Uterus (tissue), 4 donors: ENCODE measurements around the gene CHRM3. TPM values are rescaled to one million over a fixed set of nuclear protein-coding genes. Genes with fewer than 3 reads are reported as not detected.

Experiments
- DNase-seq, 2 donors: peaks; one replicate each; pipeline ENCODE4 v3.0.0-alpha.2; 2019 to 2020
- H3K27ac ChIP-seq, 2 donors: fragments of 200-600 bp; sonication (generic); 1 replicate in 1 of 2; 2 replicates in 1 of 2; pipeline ENCODE4 v1.5.1; 2016 to 2018
- H3K27me3 ChIP-seq, 2 donors: fragments of 200-600 bp; sonication (generic); one replicate each; pipeline ENCODE4 v1.5.1; 2018 to 2019; ENCODE audit warnings: control low read depth in 1 of 2
- H3K36me3 ChIP-seq, 2 donors: fragments of 200-600 bp; sonication (generic); one replicate each; pipeline ENCODE4 v1.5.1; 2019; ENCODE audit warnings: control low read depth in 1 of 2
- H3K4me1 ChIP-seq, 2 donors: fragments of 200-600 bp; sonication (generic); one replicate each; pipeline ENCODE4 v1.5.1; 2018 to 2019; ENCODE audit warnings: control low read depth in 1 of 2
- H3K4me3 ChIP-seq, 2 donors: fragments of 200-600 bp; sonication (generic); 1 replicate in 1 of 2; 2 replicates in 1 of 2; pipeline ENCODE4 v1.5.1; 2018 to 2019; ENCODE audit warnings: mild to moderate bottlenecking in 1 of 2
- H3K9me3 ChIP-seq, 2 donors: fragments of 200-600 bp; sonication (generic); one replicate each; pipeline ENCODE4 v1.5.1; 2019; ENCODE audit warnings: control low read depth in 1 of 2
- CTCF ChIP-seq, 4 experiments: fragments of 200-600 bp in 2 of 4; fragments of 450-650 bp in 2 of 4; sonication (generic) in 2 of 4; IDR thresholded peaks; one replicate each; pipeline ENCODE4 v1.5.1; 2016 to 2019; ENCODE audit warnings: antibody characterized with exemption in 4 of 4, mild to moderate bottlenecking in 2 of 4, moderate library complexity in 1 of 4
- POLR2A ChIP-seq, 2 donors: fragments of 450-650 bp; IDR thresholded peaks; one replicate each; pipeline ENCODE4 v1.6.1; 2016; ENCODE audit warnings: antibody characterized with exemption in 2 of 2, mild to moderate bottlenecking in 1 of 2, moderate library complexity in 1 of 2
- intact Hi-C: fragments of 100-400 bp; cut with DNase I; formaldehyde crosslinking; loops from one replicate; pipeline ENCODE4 v1.15.1; 2023; ENCODE audit warnings: low total_unique reads
- total RNA-seq, 4 donors: library from RNA; depleted of rRNA in 3 of 4; stranded (reverse); fragments of >200 nt in 3 of 4; gene quantifications; one replicate each; pipeline versions ENCODE4 v1.1.0 to v1.2.4, GENCODE V29; 2014 to 2023
- donor health status: DM: yes; HTN: yes; CAD: no.

The CHRM3 gene
- total RNA-seq, 4 donors from 2014 or later = 8.3 to 47.1 (median 15.7) TPM

DNA sequence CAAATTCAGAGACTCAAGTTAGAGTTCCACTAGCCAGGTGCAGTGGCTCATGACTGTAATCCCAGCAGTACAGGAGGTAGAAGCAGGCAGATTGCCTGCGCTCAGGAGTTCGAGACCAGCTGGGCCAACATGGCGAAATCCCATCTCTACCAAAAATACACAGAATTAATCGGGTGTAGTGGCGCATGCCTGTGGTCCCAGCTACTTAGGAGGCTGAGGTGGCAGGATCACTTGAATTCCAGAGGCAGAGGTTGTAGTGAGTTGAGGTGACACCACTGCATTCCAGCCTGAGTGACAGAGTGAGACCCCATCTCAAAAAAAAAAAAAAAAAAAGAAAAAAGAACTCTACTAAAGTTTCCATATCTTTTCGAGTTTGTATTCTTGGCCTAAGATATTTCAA is 36.7 kb upstream of the CHRM3 start:
- Histone ChIP-seq H3K27ac (no peak overlapping the region), H3K36me3 (no peaks in the 10 kb centered on the region), H3K9me3 (no peaks in the 10 kb centered on the region), H3K4me3 (no peak overlapping the region), H3K27me3 (no peaks in the 10 kb centered on the region), H3K4me1 (no peaks in the 10 kb centered on the region)
- DNase-seq = no peak
- intact Hi-C loops = no loop called here
- TF ChIP-seq CTCF (IDR thresholded peaks at IDR 0.05) = no peak
- TF ChIP-seq POLR2A (IDR thresholded peaks at IDR 0.05) = no peak

DNA sequence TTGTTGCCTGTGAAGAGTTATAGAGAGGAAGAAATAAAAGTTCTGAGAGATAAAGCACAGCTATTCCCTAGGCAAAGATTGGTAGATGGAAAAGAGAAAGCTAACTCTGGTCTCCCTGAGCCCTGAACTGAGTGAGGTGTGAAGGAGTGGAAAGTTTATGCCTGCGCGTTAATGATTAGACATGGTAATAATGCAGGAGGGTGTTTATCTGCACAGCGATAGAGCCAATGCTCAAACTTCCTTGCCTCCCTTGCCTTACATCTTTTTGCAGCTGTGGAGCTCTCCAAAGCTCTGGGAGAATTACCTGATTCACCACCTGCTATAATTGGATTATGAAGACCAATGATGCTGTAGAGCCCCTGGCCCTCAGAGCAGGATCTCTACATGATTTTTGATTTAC is 32.8 kb upstream of the CHRM3 start:
- H3K4me3 ChIP-seq = no peak overlapping the region
- TF ChIP-seq CTCF (IDR thresholded peaks at IDR 0.05) = no peak
- no peak for TF ChIP-seq POLR2A (IDR thresholded peaks at IDR 0.05)
- no peaks in the 10 kb centered on the region for H3K36me3 ChIP-seq
- intact Hi-C loops = no loop called here
- no peaks in the 10 kb centered on the region for H3K27me3 ChIP-seq
- H3K9me3 ChIP-seq = no peaks in the 10 kb centered on the region
- DNase-seq = no peak
- H3K27ac ChIP-seq = no peak overlapping the region
- H3K4me1 ChIP-seq = no peaks in the 10 kb centered on the region

DNA sequence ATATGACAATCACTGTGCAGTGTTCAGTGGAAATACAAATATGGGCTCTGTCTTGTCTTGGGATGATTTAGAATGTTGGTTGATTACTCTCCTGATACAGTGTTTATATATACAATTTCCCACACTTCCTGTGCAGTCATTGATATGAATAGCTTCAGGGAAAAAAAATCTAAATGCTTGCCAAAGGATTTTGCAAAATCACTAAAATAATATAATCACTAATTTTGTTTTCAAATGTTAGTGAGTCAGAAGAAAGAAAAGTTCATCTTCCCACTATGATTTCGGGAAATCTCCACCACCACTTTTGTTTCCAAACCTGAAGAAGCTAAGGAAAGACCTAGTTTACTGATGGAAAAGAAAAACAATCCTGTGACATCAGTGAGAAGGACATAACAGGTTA is 32.1 kb upstream of the CHRM3 start:
- TF ChIP-seq CTCF (IDR thresholded peaks at IDR 0.05) (no peak), POLR2A (IDR thresholded peaks at IDR 0.05) (no peak)
- intact Hi-C loops = no loop called here
- Histone ChIP-seq H3K27me3 (no peaks in the 10 kb centered on the region), H3K9me3 (no peaks in the 10 kb centered on the region), H3K4me1 (no peaks in the 10 kb centered on the region), H3K4me3 (no peak overlapping the region), H3K36me3 (no peaks in the 10 kb centered on the region), H3K27ac (no peak overlapping the region)
- no peak for DNase-seq

- no peak for DNase-seq
- intact Hi-C loops = no loop called here
- no peak for TF ChIP-seq POLR2A (IDR thresholded peaks at IDR 0.05)
- no peak overlapping the region for H3K27ac ChIP-seq
- H3K4me1 ChIP-seq = no peaks in the 10 kb centered on the region
- H3K9me3 ChIP-seq = no peaks in the 10 kb centered on the region
- H3K27me3 ChIP-seq = no peaks in the 10 kb centered on the region
- no peaks in the 10 kb centered on the region for H3K36me3 ChIP-seq
- H3K4me3 ChIP-seq = no peak overlapping the region
These were observed 28.5 kb upstream of the CHRM3 start for GRCh38 chr1:239357867-239358266.

DNA sequence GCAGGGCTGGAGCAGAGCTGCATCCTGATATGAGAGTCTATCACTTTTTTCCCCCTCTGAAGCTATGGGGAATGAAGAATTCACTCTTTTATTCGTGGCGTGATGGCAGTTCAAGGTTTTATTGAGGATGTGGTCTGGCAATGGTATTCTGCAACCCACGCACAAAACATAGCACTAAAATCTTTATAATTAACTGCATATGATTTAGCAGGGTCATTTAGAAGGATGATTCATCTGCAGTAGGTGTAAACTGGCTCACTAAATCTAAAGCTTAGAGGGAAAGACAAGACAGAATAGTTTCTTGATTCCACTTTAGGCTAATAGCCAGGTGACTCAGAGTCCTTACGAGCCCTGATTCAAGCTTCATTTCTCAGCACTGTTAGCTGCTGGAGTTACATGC is 25.0 kb upstream of the CHRM3 start:
- Histone ChIP-seq H3K27me3 (no peaks in the 10 kb centered on the region), H3K9me3 (no peaks in the 10 kb centered on the region), H3K4me3 (no peak overlapping the region), H3K4me1 (no peaks in the 10 kb centered on the region), H3K27ac (no peak overlapping the region), H3K36me3 (no peaks in the 10 kb centered on the region)
- DNase-seq = no peak
- intact Hi-C loops = no loop called here
- TF ChIP-seq CTCF (IDR thresholded peaks at IDR 0.05) = no peak
- no peak for TF ChIP-seq POLR2A (IDR thresholded peaks at IDR 0.05)

DNA sequence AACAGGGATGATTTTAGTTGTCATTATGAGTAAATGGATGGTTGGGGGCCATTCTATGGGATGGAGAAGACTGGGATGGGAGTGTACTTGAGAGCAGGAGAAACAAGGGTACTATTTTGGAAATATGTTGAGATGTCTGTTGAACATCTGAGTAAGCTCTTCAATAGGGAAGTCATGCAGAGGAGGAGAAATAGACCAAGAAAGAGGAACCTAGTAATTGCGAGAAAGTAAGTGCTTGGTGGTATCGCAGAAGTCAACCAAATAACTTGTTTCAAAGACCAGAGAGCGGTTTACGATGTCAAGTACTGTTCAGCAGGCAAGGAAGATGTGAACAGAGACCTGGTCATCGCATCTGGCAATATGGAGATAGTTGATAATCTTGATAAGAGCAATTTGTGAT is 22.4 kb upstream of the CHRM3 start:
- no peaks in the 10 kb centered on the region for H3K9me3 ChIP-seq
- DNase-seq = no peak
- H3K4me1 ChIP-seq = no peaks in the 10 kb centered on the region
- no peak for TF ChIP-seq POLR2A (IDR thresholded peaks at IDR 0.05)
- no peaks in the 10 kb centered on the region for H3K27me3 ChIP-seq
- H3K27ac ChIP-seq = no peak overlapping the region
- no peaks in the 10 kb centered on the region for H3K36me3 ChIP-seq
- intact Hi-C loops = no loop called here
- H3K4me3 ChIP-seq = no peak overlapping the region
